BJ (cell line): Measurements from ENCODE around the gene EXOC3. TPM values are rescaled to one million over a fixed set of nuclear protein-coding genes. Genes with fewer than 3 reads are reported as not detected.

Source experiments
- CTCF ChIA-PET: fragments of 350-600 bp; formaldehyde crosslinking; extraction: SDS; loops from one replicate; lab custom pipeline; 2021; ENCODE audit warnings: antibody characterized with exemption, inconsistent platforms; lab: Yijun Ruan, JAX
- POLR2A ChIA-PET: fragments of 300-600 bp; sonication (Branson Sonifier 250); formaldehyde crosslinking; extraction: SDS; loops from one replicate; lab custom pipeline; 2021; ENCODE audit warnings: antibody characterized with exemption; lab: Charles Lee
- DNase-seq: peaks from one replicate; pipeline ENCODE4 v3.0.0-alpha.2; 2011; ENCODE audit warnings: low read depth
- H3K27me3 ChIP-seq: 2 replicates; pipeline ENCODE4 v1.6.0; 2011; ENCODE audit warnings: low read length; ENCODE audit not compliant: control insufficient read depth, insufficient read depth
- H3K36me3 ChIP-seq: 2 replicates; pipeline ENCODE4 v1.5.1; 2011; ENCODE audit warnings: low read length; ENCODE audit not compliant: control insufficient read depth, insufficient read depth
- H3K4me3 ChIP-seq: 2 replicates; pipeline ENCODE4 v1.5.1; 2011; ENCODE audit warnings: low read depth, mild to moderate bottlenecking, control low read depth, low read length
- polyA plus RNA-seq: library from polyadenylated mRNA; depleted of rRNA; stranded (reverse); fragments of >200 nt; gene quantifications from 2 replicates; pipeline ENCODE4 v1.2.3, GENCODE V29; 2011
- TF ChIP-seq, protein P1 (sequence below): IDR thresholded peaks from 2 replicates; pipeline ENCODE4 v1.5.1; 2011; ENCODE audit warnings: low read depth, mild to moderate bottlenecking, control low read depth, inconsistent platforms, low read length, moderate library complexity; ENCODE audit not compliant: insufficient read depth

EXOC3 gene
- polyA plus RNA-seq, 1 experiment: 32.1 TPM

DNA sequence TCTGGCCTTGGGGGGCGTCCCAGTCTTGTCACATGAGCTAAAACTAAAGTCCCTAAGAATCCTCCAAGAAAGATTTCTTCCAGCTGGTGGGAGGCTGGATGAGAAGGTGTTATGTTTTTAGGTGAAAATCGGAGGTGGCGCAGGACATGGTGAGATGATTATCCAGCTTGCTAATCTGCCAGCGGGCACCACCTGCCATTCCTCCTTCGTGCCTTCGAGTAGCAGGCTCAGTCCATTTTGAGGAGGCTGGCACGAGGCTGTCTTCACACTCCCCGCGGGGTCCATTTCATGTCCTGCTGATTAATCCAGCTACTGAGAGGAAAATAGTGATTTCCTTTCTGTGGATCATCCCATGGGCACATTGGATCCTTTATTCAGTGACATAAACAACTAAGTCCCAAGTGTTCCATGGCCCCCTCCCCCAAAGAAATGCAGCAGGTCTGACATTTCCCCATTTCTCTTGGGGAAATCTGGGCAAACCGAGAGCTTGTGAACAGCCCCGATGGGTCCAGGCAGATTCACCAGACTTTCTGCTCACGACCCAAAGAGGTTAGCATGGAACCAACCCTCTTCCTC lies 38.2 kb upstream of the EXOC3 start:
- Histone ChIP-seq H3K36me3 (peaks cover 1% of the 10 kb centered on the region), H3K27me3 (no peaks in the 10 kb centered on the region), H3K4me3 (no peak overlapping the region)
- TF ChIP-seq, protein P1, sequence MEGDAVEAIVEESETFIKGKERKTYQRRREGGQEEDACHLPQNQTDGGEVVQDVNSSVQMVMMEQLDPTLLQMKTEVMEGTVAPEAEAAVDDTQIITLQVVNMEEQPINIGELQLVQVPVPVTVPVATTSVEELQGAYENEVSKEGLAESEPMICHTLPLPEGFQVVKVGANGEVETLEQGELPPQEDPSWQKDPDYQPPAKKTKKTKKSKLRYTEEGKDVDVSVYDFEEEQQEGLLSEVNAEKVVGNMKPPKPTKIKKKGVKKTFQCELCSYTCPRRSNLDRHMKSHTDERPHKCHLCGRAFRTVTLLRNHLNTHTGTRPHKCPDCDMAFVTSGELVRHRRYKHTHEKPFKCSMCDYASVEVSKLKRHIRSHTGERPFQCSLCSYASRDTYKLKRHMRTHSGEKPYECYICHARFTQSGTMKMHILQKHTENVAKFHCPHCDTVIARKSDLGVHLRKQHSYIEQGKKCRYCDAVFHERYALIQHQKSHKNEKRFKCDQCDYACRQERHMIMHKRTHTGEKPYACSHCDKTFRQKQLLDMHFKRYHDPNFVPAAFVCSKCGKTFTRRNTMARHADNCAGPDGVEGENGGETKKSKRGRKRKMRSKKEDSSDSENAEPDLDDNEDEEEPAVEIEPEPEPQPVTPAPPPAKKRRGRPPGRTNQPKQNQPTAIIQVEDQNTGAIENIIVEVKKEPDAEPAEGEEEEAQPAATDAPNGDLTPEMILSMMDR: no peak
- no peak for DNase-seq
- POLR2A ChIA-PET: no interaction called here
- CTCF ChIA-PET: interaction anchor here (0.7 to 2.7 kb wide), 4 partner anchors 9 to 32 kb away, joined by 3 to 9 read pairs (median 4); no protein-coding TSS in a partner anchor

DNA sequence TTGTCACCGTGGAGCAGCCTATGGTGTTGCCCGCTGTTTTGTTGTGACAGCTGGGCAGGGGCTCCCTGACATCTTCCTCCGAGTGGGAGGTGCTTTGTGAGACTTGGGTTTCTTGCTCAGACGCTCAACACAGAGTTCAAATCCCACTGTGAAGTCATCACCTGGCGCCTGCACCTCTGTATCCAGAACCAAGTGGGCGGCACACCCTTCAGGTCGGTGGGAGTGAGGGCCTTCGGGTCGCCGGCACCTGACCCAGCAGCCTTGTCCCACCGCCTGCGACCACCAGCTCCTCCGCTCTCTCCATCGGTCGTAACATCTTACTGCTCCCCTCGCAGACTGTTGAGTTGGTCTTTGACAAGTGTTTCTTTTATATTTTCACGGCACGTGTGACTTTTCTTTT lies 37.6 kb upstream of the EXOC3 start:
- TF ChIP-seq, protein P1: no peak
- DNase-seq: no peak
- Histone ChIP-seq H3K27me3 (no peaks in the 10 kb centered on the region), H3K36me3 (peaks cover 1% of the 10 kb centered on the region), H3K4me3 (no peak overlapping the region)
- POLR2A ChIA-PET: no interaction called here
- CTCF ChIA-PET: interaction anchor here (1.0 kb wide), 1 partner anchor 44 kb away, joined by 3 read pairs; no protein-coding TSS in a partner anchor

DNA sequence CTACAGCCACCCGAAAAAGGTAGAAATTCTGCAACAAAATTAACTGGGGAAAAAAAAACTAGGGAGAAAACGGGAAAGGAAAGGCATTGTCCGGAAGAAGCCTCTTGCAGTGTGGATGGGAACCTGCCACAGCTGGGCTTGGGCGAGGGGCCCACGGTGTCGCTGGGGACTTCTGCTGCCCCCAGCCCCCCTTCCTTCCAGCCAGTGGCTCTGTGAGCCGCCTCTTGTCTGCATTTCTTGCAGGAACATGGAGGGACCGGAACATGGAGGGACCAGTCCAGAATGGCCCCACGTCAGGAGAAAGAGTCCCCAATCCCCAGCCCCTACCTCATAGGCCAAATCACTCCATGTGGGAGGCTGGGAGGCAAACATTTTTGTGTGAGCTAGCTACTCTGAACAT lies 36.9 kb upstream of the EXOC3 start:
- DNase-seq: no peak
- H3K4me3 ChIP-seq: no peak overlapping the region
- ChIA-PET POLR2A (no interaction called here), CTCF (interaction anchor here (1.0 to 1.7 kb wide), 2 partner anchors 14 to 43 kb away, joined by 3 to 4 read pairs; no protein-coding TSS in a partner anchor)
- H3K36me3 ChIP-seq: peaks cover 1% of the 10 kb centered on the region
- TF ChIP-seq, protein P1: no peak
- no peaks in the 10 kb centered on the region for H3K27me3 ChIP-seq

DNA sequence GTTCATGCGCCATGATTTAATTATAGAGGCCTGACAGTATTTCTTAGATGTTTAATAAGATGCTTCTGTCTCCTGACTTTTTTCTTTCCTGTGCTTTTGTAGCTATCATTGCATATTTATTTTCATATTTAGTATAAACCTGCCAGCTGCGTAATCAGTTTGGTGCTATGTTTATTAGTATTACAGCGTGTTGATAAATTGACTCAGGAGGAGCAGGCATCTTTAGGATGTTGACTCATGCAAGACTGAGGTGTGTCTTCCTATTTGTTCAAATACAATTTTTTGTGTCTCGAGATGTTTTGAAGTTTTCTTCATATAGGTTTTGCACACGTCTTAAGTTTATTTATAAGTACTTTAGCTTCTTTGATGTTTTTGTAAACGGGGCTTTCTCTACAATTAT lies 35.9 kb upstream of the EXOC3 start:
- Histone ChIP-seq H3K36me3 (peaks cover 3% of the 10 kb centered on the region), H3K4me3 (no peak overlapping the region), H3K27me3 (no peaks in the 10 kb centered on the region)
- TF ChIP-seq, protein P1: no peak
- no peak for DNase-seq
- ChIA-PET CTCF (interaction anchor here (1.0 to 1.7 kb wide), 2 partner anchors 11 to 13 kb away, joined by 3 to 4 read pairs; no protein-coding TSS in a partner anchor), POLR2A (no interaction called here)

DNA sequence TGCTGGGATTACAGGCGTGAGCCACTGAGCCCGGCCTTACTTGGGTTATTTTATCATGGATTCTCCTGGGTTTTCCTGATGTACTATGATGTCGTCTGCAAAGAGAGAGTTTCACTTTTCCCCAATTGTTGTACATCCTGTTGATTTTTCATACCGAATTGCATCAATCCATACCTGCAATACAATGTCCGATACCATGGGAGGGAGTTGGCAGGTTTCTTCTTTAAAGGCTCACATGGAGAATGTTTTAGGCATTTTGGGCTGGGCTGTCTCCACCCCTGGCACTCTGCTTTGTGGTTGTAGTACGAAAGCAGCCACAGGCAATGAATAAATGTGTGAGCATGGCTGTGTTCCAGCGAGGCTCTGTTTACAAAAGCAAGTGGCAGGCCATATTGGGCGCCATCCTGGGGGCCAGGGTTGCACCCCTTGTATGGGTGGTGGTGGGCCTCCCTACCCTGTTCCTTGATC lies 35.1 kb upstream of the EXOC3 start:
- ChIA-PET CTCF (interaction anchor here (1.7 kb wide), 1 partner anchor 12 kb away, joined by 4 read pairs; no protein-coding TSS in a partner anchor), POLR2A (no interaction called here)
- DNase-seq: no peak
- TF ChIP-seq, protein P1: no peak
- no peaks in the 10 kb centered on the region for H3K27me3 ChIP-seq
- H3K4me3 ChIP-seq: no peak overlapping the region
- H3K36me3 ChIP-seq: peaks cover 3% of the 10 kb centered on the region
